Kidney glomerular epithelial cell (primary cell): ENCODE data around the gene TFCP2L1.

Experiments used
- DNase-seq: peaks from one replicate; lab custom pipeline; 2025; lab: John Stamatoyannopoulos, UW

TFCP2L1 gene

DNA sequence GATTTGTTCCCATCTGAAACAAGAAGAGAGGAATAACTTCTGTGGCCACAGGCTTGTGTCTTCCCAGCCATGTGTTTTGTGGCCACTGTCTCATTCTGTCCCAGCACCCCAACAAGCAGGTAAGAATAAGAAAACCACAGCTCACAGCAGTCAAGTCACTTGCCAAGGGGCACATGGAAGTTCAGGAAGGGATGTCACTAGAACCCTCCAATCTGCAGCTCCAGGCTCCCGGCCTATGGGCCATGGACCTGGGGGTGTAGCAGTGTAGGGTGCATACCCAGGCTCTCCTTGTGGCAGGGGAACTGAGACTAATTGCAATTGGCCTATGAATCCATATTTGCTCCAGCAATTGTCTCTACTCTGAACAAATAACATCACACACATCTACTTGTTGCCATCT lies 112.5 kb downstream of the TFCP2L1 start:
- no peak for DNase-seq

DNA sequence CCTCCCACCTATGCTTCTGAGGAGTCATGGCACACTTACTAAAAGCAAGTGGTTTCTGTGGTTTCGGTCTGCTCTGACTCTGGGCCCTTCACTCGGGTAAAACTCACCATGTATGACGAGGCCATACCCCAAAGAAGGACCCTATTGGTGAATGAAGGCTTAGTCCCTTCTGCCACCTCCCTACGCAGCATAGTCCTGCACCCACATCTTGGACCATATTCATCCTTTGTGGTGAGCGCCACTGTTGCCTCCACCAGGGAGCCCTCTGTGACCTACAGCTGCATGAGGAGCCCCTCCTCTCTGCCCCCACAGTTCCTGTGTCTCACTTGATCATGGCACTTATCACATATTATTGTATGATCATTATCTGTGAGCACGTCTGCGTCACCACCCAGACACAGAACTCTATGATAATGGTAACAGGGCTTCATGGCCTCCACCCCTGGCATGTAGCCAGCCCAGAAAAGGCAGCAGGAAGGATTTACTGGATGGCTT lies 113.3 kb downstream of the TFCP2L1 start:
- DNase-seq: no peak

- no peak for DNase-seq
These were observed 114.4 kb downstream of the TFCP2L1 start for GRCh38 chr2:121170577-121170976.

DNA sequence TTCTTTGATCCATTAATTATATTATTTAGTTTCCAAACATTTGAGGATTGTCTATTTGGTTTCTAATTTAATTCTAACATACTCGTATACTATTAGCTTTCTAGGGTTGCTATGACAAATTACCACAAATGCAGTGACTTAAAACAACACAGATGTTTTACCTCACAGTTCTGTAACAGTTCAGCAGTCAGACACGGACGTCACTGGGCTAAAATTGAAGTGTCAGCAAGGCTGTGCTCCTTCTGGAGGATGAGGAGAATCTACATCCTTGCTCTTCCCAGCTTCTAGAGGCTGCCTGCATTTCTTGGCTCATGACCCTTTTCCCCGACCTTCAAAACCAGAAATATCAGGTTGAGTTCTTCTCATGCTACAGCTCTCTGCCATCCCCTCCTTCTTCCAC lies 117.6 kb downstream of the TFCP2L1 start:
- DNase-seq: no peak
